Colonic mucosa (tissue), 4 donors: ENCODE results near the gene MSANTD7. TPM values are rescaled to one million over a fixed set of nuclear protein-coding genes. Genes with fewer than 3 reads are reported as not detected.

Experiments
- DNase-seq: peaks from one replicate; pipeline ENCODE4 v3.0.0-alpha.2; 2020
- H3K27ac ChIP-seq: fragments of 200-600 bp; one replicate; pipeline ENCODE4 v1.8.0; 2021
- H3K27me3 ChIP-seq: fragments of 200-600 bp; one replicate; pipeline ENCODE4 v1.8.0; 2021
- H3K36me3 ChIP-seq: fragments of 200-600 bp; one replicate; pipeline ENCODE4 v1.8.0; 2021
- H3K4me1 ChIP-seq: fragments of 200-600 bp; one replicate; pipeline ENCODE4 v1.8.0; 2021; ENCODE audit warnings: mild to moderate bottlenecking
- H3K4me3 ChIP-seq: fragments of 200-600 bp; one replicate; pipeline ENCODE4 v1.8.0; 2021
- H3K9ac ChIP-seq, 2 donors: one replicate each; pipeline ENCODE4 v1.7.0; 2013; ENCODE audit warnings: control low read depth in 2 of 2, low read depth in 2 of 2, low read length in 2 of 2
- H3K9me3 ChIP-seq: fragments of 200-600 bp; one replicate; pipeline ENCODE4 v1.8.0; 2021
- intact Hi-C: fragments of 100-400 bp; cut with DNase I; formaldehyde crosslinking; loops from one replicate; pipeline ENCODE4 v1.14.1; 2022
- total RNA-seq, 2 donors: library from RNA; stranded (reverse); fragmentation: NEBNext Ultra II Directional in 1 of 2; extraction: Animal tissue kit (Norgen Biotek cat#: 25700) in 1 of 2; gene quantifications; one replicate each; pipeline ENCODE4 v1.2.1, GENCODE V29; 2021
- TF ChIP-seq, protein P1 (sequence below): fragments of 200-600 bp; IDR thresholded peaks from one replicate; pipeline ENCODE4 v1.8.0; 2022; ENCODE audit warnings: antibody characterized with exemption, mild to moderate bottlenecking
- donor health status: healthy.
- donor health status: DM: no; HTN: no; CAD: no.
- donor health status: DM: no; HTN: no; CAD: no.

Gene MSANTD7
- total RNA-seq, 2 donors from 2014 or later: 12.2 to 14.6 TPM

DNA sequence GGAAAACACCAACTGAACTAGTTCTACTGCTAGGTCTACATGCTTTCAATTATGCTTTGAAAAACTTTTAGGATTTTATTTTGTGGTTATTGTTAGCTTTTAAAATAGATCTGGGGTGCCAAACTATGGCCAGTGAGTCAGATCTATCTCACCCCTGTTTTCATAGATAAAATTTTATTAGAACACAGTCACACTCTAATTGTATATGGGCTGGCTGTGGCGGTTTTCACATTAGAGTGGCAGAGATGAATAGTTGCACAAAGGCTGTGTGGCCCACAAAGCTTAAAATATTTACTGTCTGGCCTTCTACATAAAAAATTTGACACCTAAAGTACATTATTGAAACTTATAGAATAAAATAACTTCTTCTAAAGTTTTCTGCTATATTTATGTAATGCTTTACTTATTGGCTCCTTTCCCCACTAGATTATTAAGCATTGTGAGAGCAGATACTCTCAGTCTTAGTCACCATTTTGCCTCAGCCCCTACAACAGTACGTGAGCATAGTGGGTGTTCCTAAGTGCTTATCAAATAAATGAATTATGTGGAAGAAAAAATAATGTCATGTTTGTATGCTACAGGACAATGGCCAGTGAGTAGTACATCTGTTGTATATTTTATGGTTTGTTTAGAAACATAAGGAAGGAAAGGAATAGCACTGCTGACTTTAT, 35.1 kb downstream of the MSANTD7 start:
- Histone ChIP-seq H3K36me3 (no peaks in the 10 kb centered on the region), H3K27ac (no peak overlapping the region), H3K27me3 (no peaks in the 10 kb centered on the region), H3K9ac (no peak overlapping the region), H3K4me3 (no peak overlapping the region), H3K4me1 (no peaks in the 10 kb centered on the region), H3K9me3 (no peaks in the 10 kb centered on the region)
- intact Hi-C loops: no loop called here
- TF ChIP-seq, protein P1, sequence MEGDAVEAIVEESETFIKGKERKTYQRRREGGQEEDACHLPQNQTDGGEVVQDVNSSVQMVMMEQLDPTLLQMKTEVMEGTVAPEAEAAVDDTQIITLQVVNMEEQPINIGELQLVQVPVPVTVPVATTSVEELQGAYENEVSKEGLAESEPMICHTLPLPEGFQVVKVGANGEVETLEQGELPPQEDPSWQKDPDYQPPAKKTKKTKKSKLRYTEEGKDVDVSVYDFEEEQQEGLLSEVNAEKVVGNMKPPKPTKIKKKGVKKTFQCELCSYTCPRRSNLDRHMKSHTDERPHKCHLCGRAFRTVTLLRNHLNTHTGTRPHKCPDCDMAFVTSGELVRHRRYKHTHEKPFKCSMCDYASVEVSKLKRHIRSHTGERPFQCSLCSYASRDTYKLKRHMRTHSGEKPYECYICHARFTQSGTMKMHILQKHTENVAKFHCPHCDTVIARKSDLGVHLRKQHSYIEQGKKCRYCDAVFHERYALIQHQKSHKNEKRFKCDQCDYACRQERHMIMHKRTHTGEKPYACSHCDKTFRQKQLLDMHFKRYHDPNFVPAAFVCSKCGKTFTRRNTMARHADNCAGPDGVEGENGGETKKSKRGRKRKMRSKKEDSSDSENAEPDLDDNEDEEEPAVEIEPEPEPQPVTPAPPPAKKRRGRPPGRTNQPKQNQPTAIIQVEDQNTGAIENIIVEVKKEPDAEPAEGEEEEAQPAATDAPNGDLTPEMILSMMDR: no peak
- DNase-seq: no peak

DNA sequence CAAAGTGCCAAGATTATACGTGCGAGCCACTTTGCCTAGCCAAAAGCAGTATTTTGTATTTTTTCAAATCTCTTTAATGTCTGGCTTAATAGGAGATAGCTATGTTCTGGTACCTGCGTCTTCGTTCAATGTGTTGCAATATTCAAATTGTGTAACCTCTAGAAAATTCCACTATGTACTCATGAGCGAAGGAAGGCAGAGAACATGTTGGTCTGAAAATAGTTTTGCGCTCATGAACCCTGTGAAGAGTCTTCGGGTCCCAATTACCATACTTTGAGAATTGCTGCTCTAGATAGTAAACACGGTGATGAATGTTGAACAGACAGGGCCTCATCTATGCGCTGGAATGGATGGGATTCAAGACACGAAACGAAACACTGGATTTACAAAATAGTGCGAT, 37.8 kb downstream of the MSANTD7 start:
- no peaks in the 10 kb centered on the region for H3K36me3 ChIP-seq
- TF ChIP-seq, protein P1: no peak
- no peaks in the 10 kb centered on the region for H3K27me3 ChIP-seq
- H3K9ac ChIP-seq: no peak overlapping the region
- DNase-seq: no peak
- intact Hi-C loops: no loop called here
- H3K9me3 ChIP-seq: no peaks in the 10 kb centered on the region
- H3K4me1 ChIP-seq: peaks cover 3% of the 10 kb centered on the region
- H3K4me3 ChIP-seq: no peak overlapping the region
- H3K27ac ChIP-seq: no peak overlapping the region

DNA sequence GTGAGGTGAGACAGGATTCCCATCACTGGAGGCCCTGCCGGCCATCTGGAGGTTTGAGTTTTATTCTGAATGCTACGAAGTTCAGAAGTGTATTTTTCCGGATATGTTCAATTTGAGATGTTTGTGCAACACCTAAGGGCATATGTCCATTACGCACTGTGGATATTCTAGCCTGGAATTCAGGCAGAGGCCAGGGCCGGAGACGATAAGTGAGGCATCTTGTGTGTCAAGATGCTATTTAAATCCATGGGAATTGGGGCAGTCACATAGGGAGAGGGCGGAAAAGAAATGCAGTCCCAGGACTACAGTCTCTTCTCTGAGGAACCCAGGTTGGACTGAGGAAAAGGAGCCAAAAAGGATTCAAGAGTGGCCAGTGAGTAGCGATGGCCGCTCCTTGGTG, 38.7 kb downstream of the MSANTD7 start:
- no peaks in the 10 kb centered on the region for H3K36me3 ChIP-seq
- H3K4me1 ChIP-seq: peaks cover 3% of the 10 kb centered on the region
- DNase-seq: no peak
- intact Hi-C loops: no loop called here
- H3K9me3 ChIP-seq: no peaks in the 10 kb centered on the region
- TF ChIP-seq, protein P1: no peak
- no peak overlapping the region for H3K9ac ChIP-seq
- H3K27me3 ChIP-seq: no peaks in the 10 kb centered on the region
- H3K4me3 ChIP-seq: no peak overlapping the region
- no peak overlapping the region for H3K27ac ChIP-seq

DNA sequence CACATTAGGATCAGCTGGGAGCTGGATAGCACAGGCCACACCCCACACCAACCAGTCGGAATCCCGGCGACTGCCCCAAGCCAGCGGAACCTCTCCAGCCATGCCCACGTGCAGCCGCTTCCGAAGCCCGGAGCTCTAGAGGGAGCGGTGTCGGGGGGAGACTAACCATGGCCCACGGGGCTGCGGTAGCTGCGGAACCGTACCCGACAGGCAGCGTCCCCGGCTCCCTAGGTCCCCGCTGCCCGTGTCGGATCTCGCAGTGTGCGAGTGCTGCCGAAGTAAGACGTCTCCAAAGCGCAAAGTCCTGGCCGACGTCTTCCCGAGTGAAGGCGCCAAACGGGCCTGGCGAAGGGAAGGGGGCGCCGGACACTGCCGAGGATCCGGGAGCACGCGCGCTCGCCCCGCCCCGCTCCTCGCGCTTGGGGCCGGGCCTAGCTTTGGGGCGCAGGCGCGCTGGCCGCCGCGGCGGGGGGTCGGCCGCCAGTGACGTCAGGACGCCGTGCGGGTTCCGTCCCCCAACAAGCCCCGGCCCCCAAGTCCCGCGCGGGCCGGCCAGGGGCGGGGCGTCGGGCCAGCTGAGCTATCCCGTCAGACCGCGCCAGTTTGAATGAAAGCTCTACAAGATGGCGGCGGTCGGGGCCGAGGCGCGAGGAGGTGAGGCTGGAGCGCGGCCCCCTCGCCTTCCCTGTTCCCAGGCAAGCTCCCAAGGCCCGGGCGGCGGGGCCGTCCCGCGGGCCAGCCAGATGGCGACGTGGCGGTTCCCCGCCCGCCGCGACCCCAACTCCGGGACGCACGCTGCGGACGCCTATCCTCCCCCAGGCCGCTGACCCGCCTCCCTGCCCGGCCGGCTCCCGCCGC, 40.4 kb downstream of the MSANTD7 start, which contains the start of gene SUV39H2:
TSS of gene SUV39H2 (plus strand) at position 601 of the 858 bp plus-strand sequence. CDS start at position 624, 23 bp downstream.
- H3K36me3 ChIP-seq: no peaks in the 10 kb centered on the region
- peak; percentile 95 for DNase-seq
- intact Hi-C loops: no loop called here
- H3K9me3 ChIP-seq: no peaks in the 10 kb centered on the region
- TF ChIP-seq, protein P1: no peak
- peak within 1 kb of the TSS; percentile 94 for H3K27ac ChIP-seq
- peak within 1 kb of the TSS; percentile 81 to 94 for H3K9ac ChIP-seq
- peak within 1 kb of the TSS; percentile 89 for H3K4me3 ChIP-seq
- no peaks in the 10 kb centered on the region for H3K27me3 ChIP-seq
- peaks cover 3% of the 10 kb centered on the region for H3K4me1 ChIP-seq

DNA sequence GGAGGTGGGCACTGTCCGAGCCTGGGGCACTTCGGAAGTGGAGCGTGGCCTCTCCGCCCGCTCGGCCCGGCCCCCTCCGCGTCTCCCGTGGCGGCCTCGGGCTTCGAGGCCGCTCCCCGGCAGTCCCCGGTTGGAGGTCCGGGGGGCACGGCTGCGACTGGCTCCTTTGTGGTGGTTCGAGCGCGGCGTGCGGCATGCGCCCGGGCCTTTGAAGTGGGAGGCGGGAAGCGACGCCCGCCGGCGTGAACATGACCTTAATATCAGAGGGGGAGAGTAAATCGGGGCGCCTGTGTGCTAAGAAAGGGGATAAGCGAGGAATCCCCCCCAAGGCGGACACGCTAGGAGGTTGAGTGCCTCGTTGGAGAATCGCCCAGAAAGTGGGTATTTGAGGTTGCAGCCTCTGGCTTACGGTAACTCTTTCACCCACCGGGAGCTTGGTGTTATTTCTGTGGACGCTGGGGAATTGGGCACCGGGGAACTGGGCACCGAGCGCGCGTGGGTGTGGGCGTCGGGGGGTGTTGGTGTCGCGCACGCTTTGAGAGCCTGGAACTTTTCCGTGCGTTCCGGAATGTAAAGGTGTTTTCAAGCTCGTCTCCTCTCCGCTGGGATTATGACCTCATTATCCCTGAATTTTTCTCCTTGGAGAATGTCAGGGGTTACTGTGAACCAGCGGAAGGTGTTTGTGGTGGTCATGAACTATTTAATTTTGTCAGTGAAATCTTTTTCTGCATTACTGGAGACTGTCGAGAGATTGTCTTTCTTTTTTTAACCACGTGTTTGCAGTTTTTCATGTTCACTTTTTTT, 41.2 kb downstream of the MSANTD7 start:
- Histone ChIP-seq H3K27me3 (no peaks in the 10 kb centered on the region), H3K27ac (peak overlapping the region; percentile 94), H3K36me3 (no peaks in the 10 kb centered on the region), H3K9me3 (no peaks in the 10 kb centered on the region), H3K9ac (peak overlapping the region; percentile 73 to 83), H3K4me1 (peaks cover 3% of the 10 kb centered on the region), H3K4me3 (peak overlapping the region; percentile 89)
- intact Hi-C loops: no loop called here
- TF ChIP-seq, protein P1: no peak
- peak; percentile 41 for DNase-seq
